GM08714 (cell line): ENCODE measurements around the gene USP47.

Experiments
- H3K4me3 ChIP-seq: fragments of 200-500 bp; sonication (Bioruptor generic); 2 replicates; pipeline ENCODE4 v1.5.1; 2014; ENCODE audit warnings: mild to moderate bottlenecking, low read length, inconsistent platforms
- ZNF274 ChIP-seq: IDR thresholded peaks from 2 replicates; pipeline ENCODE4 v1.6.1; 2012; ENCODE audit warnings: mild to moderate bottlenecking, low read depth, low read length

USP47 gene

DNA sequence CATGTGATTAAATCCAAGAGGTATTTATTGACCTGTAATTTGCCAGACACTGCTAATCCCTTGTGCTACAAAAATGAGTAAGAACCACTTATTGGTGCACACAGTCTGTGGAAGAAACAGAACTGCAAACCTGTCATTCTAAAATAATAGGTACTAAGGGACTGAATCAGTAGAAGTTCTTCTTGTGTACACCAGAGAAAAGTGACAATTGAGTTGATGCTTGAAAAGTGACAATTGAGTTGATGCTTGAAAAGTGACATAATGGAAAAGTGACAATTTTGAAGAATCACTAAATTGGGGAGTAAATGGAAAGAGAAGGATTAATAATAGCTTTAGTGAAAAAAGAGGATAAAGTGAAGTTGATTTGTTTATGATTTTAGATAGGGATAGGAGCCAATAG, 110.3 kb downstream of the USP47 start:
- no peak overlapping the region for H3K4me3 ChIP-seq
- no peak for TF ChIP-seq ZNF274

DNA sequence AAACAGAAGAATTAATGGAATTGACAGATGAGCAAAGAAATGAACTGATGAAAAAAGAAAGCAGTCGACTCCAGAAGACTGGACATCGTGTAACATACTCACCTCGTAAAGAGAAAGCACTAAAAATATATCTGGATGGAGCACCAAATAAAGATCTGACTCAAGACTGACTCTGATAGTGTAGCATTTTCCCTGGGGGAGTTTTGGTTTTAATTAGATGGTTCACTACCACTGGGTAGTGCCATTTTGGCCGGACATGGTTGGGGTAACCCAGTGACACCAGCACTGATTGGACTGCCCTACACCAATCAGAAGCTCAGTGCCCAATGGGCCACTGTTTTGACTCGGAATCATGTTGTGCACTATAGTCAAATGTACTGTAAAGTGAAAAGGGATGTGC, 114.2 kb downstream of the USP47 start:
- TF ChIP-seq ZNF274: no peak
- H3K4me3 ChIP-seq: no peak overlapping the region

DNA sequence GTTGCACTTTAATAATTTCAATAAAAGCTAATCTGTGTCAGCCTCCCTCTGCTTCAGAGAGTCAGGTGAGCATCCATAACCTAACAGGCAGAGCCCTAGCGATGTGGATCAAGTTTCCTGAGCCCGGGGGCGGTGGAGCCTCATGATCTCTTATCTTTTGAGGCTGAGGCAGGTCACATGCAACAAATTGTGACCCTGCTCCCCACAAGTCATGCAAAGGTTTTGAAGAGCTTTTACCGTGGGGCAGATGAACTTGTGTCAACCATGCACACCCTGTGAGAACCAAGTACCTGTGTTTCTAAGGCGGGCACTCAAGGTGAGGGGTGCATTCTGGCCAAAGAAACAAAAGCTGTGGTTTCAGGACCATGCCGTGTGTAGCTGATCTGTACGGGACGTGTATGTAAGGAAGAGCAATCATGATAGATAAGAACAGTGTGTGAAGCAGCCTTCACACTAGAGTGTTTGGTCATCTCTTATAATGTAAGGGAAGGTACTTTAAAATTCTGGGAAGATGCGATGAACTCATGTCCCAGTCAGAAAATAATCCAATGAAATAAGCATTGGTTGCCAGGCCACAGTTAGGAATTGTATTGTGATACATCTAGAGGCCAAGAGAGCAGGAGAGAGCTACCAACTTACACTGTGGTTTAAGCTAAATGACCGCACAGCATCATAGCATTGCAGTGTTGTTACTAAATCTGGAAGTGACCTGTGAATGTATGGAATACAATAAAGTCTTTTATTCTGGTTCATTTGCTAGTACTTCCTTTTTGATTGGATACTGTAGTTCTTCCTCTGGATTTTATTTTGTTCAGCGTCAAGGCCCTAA, 116.8 kb downstream of the USP47 start:
- no peak for TF ChIP-seq ZNF274

DNA sequence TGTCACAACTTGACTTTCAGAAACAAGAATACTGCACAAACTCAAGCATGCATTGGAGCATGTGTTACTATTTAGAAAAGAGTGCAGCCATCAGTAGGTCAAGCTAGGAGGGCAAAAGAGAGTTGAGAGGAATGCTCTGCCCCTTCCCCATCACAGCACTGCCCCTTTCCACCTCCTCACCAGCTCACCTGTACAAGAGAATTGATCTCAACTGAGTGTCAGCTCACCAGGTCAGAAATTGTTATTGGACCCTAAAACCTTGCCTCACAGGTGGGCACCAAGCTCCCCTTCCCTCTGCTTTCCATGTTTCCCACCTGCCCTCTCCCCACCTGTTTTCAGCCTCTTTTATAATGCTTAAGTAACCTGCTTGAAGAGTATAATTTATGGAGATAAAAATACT, 117.8 kb downstream of the USP47 start:
- no peak for TF ChIP-seq ZNF274
- no peak overlapping the region for H3K4me3 ChIP-seq

More for the DNA sequence above, 116.8 kb downstream of the USP47 start:
- no peak overlapping the region for H3K4me3 ChIP-seq

DNA sequence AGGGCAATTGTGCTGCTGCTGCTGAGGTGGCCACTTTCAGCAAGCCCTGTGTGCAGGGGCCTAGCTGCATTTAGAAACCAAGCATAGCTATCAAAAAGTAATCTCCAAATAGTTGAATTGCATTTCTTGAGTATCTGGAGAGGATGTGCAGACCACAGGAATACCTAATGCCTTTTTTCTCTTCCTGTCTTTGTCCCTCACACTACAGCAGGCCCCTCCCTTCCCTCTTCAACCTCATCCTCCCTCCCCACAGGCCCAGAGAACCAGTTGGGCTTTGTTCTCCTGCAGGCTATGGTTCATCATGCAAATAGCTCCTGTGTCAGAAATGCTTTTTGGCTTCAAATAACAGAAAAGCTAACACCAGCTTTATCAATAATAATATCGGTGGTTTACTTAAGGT, 118.9 kb downstream of the USP47 start:
- TF ChIP-seq ZNF274: no peak
- H3K4me3 ChIP-seq: no peak overlapping the region

DNA sequence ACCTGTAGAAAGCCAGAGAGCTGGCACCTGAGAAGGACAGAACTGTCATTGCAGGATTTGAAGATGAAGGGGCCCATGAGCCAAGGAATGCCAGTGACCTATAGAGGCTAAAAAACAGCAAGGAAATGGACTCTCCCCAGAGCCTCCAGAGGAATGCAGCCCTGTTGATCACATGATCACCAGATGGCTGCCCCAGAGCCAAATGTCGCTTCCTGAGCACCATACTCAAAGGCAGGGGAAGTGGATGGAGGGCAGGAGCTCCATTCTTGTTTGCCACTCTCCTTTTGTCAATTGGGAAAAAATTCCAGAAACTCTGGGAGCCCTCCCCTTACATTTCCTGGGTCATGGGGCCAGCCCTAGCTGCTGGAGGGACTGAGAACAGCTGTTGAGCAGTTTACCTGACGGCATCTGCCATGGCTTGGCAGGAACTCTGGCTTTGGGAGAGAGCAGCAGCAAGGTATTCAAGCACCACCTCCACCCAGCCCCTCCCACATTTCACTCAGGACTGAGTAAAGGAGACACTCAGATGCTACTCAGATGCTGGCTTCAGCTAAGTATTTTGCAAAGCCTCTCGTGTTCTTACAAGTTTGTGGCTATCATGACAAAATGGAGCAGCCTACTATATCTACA, 119.7 kb downstream of the USP47 start:
- no peak overlapping the region for H3K4me3 ChIP-seq
- TF ChIP-seq ZNF274: no peak

DNA sequence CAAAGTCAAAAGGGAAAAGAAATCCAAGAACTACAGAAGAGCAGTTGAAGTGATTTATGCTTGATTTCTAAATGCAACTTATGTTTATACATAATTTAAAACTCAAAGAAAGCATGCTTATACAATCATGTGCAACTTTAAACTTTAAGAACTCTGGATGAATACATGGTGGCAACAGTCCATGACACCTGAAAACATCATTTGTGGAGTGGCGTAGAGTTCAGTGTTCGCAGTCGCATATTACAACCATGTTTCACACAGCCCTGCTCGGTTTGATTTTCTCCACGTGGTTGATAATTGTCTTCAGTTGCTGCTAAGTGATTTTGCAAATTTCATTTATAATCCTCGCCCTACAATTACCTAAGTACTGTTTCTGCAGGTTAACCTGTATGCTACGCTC, 121.3 kb downstream of the USP47 start:
- no peak for TF ChIP-seq ZNF274
- H3K4me3 ChIP-seq: no peak overlapping the region

DNA sequence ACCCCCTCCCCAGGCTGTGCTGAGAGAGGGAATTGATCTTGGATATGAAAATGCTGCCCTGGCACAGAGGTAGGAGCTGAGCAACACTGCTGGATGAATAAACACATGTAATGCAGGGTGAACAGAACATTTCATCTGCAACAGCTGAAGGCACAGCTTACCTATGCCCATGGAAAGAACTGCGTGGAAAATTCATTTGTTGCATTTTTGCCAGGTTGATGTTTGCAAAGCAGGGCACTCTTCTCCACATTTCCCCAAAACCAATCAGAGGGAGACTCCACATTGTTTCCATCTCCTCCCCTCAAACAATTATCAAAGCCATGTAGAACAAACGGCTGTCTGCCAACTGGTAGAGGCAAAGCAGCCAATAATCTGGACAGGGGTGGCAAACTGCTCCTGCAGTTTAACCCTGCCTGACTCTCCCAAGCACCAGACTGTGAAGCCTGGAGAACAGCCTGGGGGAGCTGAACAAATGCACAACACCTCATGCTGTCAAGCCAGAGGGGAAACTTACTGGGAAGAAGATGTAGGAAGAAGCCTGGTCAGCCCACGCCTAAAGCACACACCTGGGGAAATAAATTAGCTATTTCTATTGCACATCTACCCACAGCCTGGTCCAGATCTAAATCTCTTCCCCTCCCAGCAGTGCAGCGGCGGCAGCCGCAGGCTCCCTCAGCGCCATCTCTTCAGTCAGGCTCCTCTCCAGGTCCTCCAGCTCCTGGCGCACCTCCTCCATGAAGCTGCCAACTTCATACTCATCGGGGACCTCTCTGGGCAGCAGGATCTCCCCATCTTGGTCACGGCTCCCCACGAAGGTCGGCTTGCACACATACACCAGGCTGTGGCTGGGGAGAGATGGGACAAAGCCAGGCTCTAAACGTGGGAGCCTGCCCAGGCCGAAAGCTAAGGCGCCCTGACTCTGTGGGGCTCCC, 122.3 kb downstream of the USP47 start:
- TF ChIP-seq ZNF274: no peak
- H3K4me3 ChIP-seq: no peak overlapping the region

DNA sequence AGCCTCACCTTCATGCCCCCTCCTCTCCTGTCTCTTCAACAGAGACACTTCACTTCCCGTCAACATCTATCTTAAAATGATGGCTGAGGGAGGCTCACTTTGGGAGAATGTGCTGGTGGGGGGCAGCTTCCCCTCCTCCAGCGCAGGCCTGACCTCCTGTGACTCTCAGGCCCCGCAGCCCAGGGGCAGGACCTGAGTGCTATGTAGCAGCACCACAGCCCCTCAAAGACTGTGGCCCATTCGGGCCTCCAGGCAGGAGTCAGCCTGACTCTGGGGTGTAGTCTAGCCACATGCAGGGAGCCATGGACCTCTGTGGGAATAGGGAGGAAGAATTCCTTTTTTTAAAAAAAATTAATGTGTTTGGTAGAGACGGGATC, 123.0 kb downstream of the USP47 start:
- H3K4me3 ChIP-seq: no peak overlapping the region
- TF ChIP-seq ZNF274: no peak

DNA sequence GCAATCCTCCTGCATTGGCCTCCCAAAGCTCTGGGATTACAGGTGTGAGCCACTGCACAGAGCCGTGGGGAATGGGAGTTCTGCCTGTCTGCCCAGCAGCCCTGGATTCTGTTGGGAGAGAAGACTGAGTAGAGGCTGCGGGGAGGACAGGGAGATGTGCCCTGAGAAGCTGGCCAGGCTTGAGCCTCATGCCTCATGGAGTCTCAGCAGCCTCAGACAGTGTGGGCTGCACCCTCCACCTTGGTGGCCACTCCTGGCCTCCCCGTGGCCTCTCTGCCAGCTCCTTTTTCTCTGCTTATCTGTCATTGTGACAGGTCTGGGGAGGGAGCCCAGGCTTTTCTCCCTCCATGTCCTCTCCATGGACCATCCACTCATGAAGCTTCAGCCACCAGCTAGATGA, 123.4 kb downstream of the USP47 start:
- H3K4me3 ChIP-seq: no peak overlapping the region
- TF ChIP-seq ZNF274: no peak

DNA sequence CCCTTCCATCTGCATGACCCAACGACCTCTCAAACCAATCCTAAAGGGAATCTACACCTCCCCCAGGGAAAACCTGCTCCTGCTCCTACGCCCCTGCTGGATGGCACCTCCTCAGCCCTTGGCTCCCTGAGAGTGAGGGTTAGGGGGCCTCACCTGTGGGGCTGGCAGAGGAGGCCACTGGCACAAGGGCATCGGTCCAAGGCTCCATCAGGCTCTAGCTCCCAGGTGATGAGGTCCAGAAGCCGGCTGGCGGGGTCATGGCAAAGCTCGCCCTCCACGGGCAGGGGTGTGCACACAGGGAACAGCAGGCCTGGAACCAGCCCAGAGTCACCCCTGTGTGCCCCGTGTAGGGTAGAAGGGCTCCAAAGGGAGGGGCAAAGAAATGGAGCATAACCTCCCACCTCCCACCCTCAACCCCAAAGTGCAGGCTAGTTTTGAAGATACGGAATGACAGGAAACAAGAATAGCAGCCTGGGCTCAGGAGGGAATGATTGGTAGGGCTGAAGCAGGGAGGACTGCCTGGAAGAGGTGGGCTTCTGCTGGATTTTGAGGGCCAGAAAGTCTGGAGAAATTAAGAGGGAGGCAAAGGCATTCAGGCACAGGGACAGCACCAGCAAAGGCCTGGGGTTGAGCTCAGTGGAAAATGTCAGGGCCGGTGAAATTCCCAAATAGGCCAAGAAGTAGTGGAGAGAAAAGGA, 124.0 kb downstream of the USP47 start:
- no peak for TF ChIP-seq ZNF274
- no peak overlapping the region for H3K4me3 ChIP-seq

DNA sequence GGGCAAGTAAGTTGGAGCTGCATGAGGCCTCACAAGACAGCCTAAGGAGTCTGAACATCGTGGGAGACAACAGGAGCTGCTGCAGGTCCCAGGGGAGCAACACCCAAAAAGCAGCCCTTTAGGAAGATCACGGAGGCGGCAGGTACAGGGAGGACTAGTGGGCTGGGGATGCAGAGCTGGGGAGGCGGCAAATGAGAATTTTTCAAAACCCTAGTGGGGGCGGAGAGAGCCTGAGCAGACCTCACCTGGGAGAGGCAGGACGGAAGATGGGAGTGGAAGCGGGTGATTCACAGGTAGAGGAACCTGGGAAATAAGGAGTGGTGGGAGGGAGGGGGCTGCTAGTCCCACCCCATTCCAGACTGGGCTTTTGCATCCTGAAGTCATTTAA, 124.6 kb downstream of the USP47 start:
- H3K4me3 ChIP-seq: no peak overlapping the region
- TF ChIP-seq ZNF274: no peak

DNA sequence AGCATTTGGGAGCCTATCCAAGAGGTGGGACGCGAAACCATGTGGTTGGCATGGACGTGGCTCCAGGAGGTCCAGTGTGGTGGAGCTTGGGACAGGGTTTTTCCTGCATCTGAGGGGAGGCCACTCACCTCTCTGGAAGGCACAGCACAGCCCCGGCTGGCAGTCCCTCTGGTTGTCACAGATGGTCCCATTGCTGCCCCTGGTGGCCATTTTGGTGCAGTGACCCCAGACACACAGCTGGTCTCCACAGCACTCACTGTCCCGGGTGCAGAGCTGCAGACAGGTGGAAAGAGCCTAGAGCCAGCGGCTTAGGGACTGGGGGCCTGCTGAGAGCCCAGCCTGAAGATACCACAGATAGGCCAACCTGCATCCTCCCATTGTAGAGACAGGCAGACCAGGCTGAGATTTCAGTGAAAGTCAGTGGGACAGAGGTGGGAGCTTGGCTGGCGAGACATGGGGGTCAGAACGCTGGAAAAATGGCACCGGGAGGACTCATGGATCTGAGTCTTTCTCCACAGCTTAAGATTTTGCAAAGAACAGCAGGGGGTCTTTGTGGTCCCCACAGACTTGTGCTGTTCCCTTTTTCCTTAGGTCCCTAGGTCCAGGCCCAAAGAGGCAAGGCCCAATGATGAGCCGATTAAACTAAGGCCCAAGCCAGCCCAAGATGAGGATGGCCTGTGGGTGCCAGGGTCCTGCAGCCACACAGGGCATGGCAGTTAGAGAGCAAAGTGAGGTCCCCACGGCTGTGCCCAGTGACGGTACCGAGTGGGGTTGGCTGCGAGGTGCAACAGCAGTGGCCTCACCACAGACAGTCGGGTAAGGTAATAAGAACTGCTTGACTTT, 125.3 kb downstream of the USP47 start:
- H3K4me3 ChIP-seq: no peak overlapping the region
- TF ChIP-seq ZNF274: no peak
